Renal cortical epithelial cell (primary cell): Measurements from ENCODE around the gene SORCS2. TPM values are rescaled to one million over a fixed set of nuclear protein-coding genes. Genes with fewer than 3 reads are reported as not detected.

Experiments
- DNase-seq: peaks from one replicate; pipeline ENCODE4 v3.0.0-alpha.2; 2011; ENCODE audit warnings: low read depth
- total RNA-seq: library from RNA; depleted of rRNA; stranded (reverse); fragments of >200 nt; gene quantifications from 2 replicates; pipeline ENCODE4 v1.2.3, GENCODE V29; 2014

The SORCS2 gene
- total RNA-seq, 1 donor from 2014 or later, result 11.0 TPM

DNA sequence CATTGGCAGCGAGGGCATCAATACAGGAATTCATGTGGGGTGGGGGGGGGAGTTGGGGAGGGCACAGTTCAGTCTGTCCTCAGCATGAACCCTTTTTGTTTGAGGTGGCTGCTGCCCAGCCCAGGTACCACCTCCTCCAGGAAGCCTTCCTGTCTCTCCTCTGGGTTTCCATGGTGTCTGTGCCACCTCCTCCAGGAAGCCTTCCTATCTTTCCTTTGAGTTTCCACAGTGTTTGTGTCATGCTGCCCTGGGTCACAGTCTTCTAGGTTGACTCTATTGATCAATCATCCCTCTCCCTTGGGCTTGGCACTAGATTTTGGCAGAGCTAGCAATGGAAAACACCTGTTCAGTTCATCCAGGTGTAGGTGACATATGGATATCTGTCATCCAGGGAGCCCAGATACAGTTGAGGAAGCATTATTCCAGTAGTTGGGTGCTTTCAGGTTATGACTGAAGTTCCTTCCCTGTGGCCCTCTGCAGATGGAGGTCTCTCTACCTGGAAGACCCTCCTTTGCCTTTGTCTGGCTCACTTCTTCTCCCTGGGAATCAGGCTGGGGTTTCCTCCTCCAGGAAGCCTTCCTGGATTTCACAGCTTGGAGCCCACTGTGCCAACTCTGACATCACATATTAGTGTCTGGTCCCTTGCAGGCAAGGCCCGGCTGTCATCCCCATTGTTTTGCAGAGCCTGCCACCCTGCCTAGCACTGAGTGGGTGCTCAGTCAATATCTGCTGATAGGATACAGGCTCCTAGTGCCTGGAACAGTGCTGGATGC, 96.6 kb downstream of the SORCS2 start:
- DNase-seq, result no peak

DNA sequence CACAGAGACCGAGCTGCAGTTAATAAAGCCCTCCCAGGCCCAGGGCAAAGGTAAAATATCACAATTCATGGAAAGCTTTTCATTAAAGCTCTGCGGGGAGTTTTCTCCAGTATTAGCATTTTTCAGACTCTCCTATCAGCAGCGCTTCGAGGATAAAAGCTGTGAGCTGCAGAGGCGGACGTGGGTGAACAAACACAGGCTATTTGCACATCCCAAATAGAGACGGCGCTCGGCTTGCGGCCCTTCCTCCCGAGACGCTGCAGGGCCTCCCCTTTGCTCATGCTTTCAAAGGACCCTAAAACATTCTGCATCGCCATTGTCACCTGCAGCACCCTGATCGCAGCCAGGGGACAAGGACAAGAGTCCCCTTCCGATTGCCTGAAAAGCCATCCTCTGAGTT, 97.3 kb downstream of the SORCS2 start:
- no peak for DNase-seq

DNA sequence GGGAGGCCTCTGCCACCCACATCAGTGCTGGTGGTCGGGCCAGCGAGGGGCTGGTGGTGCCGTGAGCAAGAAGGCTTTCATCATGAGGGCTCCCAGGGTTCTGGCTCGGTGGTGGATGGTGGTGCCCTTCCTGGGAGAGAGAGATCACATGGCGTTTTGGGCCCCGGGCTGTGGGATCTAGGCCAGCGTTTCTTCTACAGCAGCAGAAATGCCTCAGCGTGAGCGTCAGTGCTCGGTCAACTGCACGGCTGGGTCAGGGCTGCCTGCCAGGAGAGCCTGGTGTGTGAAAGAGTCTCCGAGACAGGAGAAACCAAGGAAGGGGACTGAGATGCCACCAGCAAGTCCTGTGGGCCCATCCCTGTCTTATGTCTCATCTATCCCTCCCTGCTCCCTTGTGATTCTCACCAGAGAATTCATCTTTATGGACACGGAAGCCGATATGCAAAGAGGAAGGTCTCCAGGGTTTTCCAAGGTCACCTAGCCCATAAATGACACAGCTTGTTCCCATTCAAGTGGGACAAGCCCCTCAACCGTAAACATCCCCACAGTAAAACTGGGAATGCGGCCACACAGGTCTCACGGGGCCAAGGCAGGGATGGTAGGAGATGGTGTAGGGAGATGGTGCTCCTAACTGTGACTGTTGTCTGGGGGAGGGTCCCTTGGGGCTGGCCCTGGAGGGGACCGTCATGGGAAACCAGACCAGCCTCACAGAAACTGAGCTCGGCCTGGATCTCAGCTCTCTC, 99.2 kb downstream of the SORCS2 start:
- peak; percentile 72 for DNase-seq

DNA sequence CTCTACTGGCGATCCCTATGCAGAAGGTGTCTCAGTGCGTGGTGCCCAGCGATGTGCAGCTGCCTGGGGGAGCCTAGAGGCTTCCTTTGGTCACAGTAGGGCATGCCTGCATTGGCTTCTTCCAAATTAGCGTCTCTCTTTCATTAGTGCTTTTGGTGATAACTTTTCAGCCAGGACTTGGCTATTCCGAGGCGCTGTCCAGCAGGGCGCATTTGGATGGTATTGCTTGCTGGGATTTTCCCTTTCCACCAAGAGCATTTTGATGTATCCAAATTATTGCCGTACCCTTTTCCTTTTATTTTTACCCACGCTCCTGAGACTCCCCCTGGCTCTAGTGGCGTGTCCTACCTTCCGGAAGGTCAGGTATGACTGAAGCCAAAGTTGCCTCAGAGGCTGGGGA, 101.4 kb downstream of the SORCS2 start:
- no peak for DNase-seq

DNA sequence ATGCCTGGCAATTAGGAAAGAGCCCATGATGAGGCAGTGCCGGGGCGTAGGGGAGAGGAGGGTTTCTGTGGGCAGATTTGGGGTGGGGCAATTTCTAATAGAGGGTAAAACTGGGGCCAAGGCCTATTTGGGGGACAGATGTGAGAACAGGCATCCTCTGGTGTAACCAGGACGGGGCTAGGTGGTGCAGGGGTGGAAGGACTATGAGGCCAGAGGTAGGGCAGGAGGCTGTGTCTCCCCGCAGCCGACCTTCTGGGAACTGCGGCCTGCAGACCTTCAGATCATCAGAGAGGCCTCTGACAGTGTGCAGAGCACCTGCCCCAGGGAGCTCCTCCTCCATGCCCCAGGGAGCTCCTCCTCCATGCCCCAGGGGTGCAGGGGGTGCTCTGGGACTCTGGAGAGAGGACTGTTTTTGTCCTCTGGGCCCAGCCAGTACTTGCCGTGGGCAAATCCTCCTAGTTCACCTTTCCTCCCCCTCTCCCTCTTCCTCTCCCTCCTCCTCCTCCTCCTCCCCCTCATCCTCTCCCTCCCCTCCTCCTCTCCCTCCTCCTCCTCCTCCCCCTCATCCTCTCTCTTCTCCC, 101.9 kb downstream of the SORCS2 start:
- no peak for DNase-seq

DNA sequence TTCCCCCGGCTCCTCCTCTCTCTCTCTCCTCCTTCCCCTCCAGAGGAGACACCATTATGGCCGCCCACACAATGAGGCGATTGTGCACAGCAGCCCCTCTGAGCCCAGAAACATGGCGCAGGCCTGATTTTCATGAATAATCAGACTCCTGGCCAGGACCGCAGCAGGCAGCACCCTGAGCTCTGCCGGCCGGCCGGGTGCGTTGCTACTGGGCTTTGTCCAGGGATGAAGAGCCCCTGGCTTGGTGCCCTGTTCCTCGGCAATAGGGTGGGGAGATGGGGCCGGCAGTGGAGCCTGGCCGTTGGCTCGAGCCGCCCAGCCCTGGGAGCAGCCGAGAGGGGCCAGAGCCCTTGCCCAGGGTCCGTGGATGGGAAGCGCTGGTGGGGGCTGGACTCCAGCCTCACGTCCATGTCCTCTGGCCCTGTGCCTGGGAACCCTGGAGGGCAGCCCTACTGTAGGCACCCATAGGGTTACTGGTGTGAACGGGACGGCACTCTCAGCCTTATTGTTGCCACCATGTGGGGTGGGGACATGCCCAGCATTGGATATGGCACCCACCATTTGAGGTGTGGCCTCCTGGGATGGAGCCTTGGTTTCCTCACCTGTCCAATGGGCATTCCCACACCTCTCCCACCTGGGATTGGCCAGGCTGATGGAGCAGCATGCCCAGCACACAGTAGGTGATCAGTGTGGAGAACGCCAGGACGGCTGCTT, 103.0 kb downstream of the SORCS2 start:
- no peak for DNase-seq

DNA sequence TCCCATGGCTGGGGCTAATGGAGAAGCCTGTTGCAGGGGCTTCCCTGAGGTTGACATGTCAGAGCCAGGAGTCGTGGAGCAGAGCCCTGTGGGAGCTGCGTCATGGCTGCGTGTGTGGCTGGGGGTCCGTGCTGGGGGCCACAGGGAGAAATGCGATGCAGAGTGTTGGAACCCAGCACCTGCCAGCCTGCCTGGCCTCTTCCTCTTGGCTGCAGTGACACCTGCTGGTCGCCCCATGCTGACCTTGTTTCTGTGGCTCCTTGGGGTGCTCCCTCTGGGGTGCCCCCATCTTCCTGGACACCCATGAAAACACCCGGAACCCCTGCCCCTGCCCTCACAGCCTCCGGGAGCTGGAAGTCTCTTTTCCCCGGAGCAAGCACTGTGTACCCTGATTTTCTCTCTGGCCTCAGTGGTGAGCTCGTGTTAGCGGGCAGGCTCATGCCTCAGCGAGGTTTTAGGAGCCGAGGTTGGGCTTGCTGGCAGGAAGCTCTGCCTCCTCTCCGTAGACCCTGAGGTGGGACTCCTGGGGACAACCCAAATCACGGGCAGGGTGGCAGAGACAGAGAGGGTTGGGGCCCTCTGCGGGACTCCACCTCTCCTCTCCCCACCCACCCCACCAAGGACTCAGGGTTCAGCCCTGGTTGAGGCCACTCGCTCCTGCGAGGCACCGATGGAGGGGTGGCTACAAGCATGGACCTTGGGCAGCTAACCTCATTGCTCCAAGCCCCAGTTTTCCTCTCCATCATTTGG, 103.7 kb downstream of the SORCS2 start:
- no peak for DNase-seq

DNA sequence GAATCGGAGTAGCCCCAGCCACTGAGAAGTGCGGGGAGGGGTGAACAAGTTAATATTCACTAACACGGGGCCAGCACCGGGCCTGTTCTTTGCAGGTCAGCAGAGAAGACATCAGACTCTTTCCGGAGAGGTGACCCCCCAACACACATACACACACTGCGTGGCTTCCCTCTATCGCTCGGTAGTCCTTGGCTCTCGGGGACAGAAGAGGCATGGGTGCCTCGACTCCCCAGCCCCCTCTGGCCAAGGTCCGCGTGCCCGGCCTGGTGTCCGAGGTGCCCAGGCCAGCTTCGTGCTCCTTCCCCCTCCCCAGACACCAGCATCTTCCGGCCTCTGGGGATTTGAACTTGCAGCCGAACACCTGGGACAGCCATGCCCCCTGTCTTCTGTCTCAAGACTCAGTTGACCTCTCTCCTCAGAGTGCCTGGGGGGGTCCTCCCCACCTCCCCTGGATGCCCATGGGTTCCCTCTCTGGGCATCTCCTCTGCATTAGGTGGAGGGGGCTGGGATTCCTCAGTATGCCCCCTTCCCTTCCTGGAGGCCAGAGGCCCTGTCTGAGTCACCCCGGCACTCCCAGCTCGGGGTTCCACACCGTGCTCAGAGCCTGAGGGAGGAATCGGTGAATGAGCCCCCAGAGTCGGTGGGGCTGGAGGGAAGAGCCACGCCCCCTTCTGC, 104.5 kb downstream of the SORCS2 start:
- DNase-seq, result no peak

DNA sequence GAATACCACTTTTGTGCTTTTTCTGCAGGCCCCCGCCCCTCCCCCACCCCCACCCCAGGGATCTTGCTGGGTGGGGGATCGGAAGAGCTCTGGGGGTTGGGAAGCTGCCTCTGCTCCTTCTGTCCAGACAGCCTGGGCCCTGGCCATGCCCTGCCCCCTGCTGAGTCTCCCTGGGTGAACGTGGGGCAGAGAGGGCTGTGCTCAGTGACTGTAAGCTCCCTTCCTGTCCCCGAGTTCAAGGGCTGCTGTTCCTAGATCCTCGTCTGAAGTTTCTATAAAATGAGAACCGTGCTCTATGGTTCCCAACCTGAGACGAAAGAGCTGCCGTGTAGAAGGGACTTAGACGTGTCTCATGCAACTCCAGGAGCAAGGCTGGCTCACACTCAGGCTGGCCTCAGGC, 105.0 kb downstream of the SORCS2 start:
- DNase-seq, result no peak

DNA sequence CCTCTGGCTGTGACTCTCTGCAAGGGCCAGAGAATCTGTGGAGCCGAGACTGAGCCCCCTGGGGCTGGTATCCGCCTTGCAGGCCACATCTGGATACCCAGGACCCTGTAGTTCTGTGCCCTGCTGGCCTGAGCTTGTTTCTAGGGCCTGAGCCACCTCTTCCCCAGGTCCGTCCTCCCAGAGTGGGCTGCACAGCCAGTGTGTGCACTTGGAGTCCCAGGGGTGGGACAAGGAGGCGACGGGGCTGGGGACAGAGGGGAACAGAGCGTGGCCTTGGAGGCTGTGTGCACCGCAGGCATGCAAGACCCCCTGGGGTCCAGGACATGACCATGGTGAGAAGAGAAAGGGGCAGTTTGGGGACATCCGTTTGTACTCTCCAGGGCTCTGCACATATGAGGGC, 105.5 kb downstream of the SORCS2 start:
- DNase-seq, result no peak

DNA sequence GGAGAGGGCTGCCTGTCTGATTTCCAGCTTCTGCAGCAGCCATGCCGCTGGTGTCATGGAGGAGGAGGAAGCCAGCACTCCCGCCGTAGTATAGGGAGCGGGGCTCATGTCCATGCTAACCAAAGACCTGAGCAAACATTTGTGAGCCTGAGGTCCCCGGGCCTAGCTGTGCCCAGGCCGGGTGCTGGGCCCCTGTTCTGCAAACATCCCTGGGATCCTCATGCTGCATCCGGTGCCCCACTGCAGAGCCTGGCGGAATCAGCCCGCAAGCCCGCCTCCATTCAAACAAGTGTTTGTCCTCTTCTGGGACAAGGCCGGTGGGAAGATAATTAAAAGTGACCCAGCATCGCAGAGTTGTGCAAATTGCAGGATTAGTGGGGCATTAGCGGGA, 106.3 kb downstream of the SORCS2 start:
- DNase-seq, result no peak

DNA sequence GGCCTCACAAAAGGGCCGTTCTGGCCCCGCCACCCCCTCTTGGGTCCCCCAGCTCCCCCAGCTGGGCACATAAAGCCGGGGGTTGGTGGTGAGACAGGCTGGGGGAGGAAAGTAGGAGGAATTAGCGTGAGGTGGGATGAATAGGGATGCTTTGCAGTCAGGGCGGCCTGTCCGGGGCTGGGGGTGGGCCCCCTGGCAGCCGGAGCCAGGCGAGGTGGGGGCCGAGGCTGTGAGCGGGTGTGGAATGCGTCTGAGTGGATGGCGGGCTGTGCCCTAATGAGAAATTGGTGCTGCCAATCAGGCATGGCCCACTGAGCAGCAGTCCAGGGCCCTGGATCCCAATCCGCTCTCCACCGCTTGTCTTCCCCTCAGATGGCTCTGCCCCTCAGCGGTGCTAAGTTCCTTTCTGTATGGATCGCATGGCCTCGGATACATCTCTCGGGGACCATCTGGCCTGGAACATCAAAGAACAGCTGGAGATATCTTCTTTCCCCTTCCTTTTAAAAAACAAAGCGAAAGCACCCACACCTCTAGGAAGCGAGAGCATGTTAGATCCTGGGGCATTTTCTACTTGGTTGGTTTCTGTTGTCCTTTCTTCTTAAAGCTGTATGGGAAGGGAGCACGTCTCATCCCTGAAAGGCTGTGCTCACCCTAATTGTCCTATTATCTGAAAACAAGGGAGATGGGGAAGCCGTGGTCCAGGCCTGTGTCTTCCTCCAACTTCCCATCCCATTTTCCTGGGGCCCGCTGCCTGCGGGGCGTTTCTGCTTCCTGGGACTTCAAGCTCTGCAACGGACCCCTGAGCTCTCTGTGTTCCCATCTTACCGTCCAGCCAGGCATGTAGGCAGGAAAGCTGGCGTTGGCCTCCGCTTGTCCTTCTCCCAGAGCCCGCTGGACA, 106.9 kb downstream of the SORCS2 start:
- no peak for DNase-seq

DNA sequence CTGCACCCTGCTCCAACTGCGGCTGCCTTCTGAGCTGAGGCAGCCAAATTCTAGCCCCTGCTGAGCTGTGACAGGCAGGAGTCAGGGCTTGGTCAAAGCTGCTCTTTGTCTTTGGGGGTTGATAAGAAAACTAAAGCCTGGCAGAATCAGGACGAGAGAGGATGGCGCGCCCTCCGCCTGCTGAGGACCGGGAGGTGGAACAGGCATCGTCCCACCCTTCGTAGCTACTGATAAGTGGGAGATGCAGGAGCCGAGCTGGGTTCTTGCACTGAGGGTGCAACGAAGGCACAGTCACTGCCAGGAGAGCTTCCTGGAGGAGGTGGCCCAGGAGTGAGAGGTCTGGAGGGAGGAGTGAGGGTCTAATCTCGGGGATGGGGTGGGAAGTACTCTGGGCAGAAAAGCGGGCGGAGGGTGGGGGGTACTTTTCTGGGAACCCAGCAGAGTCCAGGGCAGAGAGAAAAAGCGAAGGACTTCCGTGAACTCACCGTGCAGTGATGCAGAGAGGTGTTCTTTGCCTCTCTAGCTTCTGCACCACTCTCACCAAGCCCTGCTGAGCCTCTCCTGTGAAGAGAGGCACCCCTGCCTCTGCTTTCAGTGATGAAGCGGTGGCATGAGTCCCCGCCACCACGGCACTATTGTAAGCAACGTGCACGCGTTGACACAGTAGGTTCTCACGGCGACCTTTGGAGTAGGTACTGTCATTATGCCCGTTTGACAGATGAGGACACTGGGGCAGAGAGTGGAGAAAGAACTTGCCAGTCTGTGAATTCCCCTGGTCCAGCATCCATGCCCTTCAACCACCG, 107.8 kb downstream of the SORCS2 start:
- DNase-seq, result no peak

DNA sequence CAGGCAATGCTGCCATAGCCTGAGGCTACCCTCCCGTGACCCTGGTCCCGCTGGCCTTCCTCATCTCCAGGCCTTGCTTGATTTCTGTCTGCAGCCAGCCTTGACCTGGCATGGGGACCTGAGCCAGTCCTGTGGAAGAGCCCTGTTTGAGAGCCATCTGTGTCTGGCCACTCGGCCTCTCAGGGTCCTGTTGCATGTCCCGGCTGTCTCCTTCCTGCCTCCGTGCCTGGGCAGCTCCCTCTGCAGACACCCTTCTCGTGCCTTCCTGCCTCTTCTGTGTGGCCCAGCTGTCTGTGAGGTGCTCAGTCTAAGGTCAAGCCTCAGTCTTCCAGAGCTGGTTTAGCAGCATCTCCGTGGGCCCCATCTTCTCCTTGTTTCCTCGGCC, 108.4 kb downstream of the SORCS2 start:
- DNase-seq, result no peak

DNA sequence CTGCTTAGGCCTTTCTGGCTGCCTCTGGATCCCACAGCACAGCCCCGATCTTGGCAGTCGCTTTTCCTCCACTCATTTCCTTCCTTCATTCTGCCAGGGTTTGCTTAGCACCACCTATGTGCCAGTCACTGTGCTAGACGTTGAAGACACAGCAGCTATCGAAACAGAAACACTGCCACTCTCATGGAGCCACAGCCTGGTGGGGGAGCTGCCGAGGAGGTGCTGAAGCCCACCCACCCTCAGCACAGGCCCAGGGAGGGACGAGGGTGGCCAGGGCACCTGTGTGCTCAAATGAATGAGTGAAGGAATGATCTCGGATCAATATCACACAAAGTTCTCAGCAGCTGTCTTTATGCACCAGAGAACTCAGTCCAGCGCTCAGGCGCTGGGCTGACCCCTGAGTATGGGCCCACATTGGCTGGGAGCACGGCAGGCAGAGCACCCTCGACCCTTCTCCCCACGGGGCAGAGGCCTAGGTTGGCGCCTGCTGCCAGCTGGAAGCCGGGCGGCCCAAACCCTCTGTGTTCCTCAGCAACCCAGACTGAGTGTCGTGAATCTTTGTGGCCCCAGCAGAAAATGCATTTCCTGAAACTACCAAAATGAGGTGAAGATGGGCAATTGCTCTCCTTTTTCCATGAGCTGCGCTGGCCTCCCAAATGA, 108.9 kb downstream of the SORCS2 start:
- no peak for DNase-seq

DNA sequence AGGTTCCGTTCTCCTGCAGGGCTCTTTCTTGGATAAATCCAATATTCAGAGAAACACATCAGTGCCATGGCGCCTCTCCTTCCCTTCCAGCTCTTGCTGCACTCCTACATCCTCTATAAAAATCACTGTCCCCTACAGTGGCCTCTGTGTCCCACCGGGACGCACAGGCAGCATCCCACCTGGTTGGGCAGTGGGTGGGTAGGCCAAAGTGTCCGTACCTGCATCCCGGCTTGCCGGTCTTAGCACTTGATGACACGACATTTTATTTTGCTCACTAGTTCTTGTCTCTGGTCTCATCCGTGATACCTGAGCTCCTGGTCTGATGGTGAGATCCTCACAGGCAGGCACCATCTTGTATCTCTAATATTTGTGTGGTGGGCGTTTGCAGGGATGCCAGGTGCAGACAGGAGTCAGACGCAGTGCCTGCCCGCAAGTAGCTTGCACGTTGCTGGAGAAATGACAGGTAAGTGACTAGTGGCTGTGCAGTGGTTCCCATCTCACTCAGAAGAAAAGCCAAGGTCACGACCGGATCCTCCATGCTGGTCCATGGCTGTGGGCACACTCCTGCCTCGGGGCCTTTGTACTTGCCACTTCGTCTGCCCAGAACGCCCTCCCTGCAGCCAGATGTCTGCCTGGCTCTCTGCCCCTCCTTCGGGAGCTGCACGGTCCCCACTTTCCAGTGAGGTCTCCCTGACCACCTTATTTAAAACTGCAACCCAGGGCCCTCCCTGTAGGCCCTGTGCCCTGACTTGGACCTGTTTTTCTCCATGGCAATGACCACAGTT, 109.7 kb downstream of the SORCS2 start:
- no peak for DNase-seq

DNA sequence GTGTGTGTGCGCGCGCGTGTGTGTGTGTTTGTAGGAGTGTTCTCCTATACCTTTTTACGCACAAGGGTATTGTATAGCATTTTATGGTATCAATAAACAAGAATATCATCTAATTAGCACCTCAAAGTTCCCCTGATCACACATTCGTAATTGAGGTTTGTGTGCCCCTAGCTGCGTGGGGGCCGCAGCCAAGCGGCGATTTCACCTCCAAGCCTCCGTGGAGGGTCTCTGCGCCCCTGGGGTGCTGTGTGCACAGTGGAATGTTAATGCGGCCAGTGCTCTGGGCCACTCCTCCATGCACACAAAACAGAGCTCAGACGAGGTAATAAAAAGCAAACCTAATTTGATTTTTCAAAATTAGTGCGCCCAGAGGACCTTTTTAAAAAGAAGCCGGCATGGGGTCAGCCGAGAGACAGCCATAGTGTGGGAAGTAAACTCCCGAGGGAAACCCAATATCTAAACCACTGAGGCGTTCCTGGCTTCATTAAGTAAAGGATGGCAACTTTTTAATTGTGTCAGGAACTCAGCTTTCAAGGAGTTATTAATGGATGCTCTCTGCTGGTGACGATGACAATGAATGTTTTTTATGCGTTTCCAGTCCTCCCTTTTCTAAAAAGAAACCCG, 110.6 kb downstream of the SORCS2 start:
- DNase-seq, result no peak
